Measurements from ENCODE around the gene MELTF.

The MELTF gene

DNA sequence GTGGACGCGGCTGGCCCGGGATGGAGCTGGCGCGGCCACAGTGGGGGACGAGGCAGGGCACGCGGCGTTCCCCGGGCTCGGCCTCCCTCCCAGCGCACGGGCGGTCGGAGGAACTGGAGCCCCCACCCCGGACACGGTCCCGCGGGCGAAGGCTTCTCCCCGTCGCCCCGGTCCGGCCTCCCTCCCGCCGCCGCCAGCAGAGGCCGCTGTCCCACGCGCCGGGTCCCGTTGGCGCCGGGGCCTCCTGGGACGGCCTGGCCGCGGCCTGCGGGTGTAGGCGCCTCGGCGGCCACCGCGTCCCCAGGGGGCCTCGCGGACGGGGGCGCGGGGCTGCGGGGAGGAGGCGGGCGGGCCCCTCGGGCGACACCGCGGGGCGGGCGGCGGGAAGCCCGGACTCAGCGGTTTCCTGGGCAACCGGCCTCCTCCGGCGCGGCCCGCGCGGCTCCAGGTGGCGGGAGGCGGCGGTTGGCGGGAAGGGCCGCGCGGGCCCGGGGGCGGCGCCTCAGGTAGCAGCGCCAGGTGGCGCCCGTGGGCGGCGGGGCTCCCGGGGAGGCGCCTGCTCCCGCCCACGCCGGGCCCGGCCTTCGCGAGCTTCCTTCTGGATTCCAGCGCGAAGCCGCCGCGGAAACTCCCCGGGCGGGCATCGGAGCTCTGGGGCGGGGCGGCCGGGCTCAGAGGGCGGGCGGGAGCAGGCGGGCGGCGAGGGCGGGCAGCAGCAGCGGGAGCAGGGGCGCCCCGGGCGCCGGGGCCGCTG lies 26.7 kb downstream of the MELTF start:
- ATAC-seq, result peak; percentile 87

GRCh38 chr3:197001972-197002700 lies 27.5 kb downstream of the MELTF start:
- ATAC-seq, result peak; percentile 3; the same call in 2 of the 3 replicates
- TF ChIP-seq CSDC2 (CRISPR knock-in tag; IDR thresholded peaks at IDR 0.05) (no peak), POU6F1 (CRISPR knock-in tag; IDR thresholded peaks at IDR 0.05; ENCODE audit: borderline replicate concordance, low read depth) (no peak), PPARA (CRISPR knock-in tag; IDR thresholded peaks at IDR 0.05; ENCODE audit: borderline replicate concordance) (no peak), OSR1 (CRISPR knock-in tag; IDR thresholded peaks at IDR 0.05) (no peak), ZFP30 (CRISPR knock-in tag; IDR thresholded peaks at IDR 0.05) (no peak), ZNF8 (CRISPR knock-in tag; IDR thresholded peaks at IDR 0.05) (no peak), ARNTL (CRISPR knock-in tag; IDR thresholded peaks at IDR 0.05; ENCODE audit: borderline replicate concordance, low read depth) (no peak), GLIS3 (CRISPR knock-in tag; IDR thresholded peaks at IDR 0.05) (no peak), CSRNP3 (CRISPR knock-in tag; IDR thresholded peaks at IDR 0.05) (no peak), ZFP3 (CRISPR knock-in tag; IDR thresholded peaks at IDR 0.05) (no peak), ESRRG (CRISPR knock-in tag; IDR thresholded peaks at IDR 0.05) (no peak), TOX (CRISPR knock-in tag; IDR thresholded peaks at IDR 0.05; ENCODE audit: borderline replicate concordance) (no peak), ZNF565 (CRISPR knock-in tag; conservative IDR thresholded peaks at IDR 0.05; ENCODE audit: low read depth) (no peak)
- TF ChIP-seq, protein P1, sequence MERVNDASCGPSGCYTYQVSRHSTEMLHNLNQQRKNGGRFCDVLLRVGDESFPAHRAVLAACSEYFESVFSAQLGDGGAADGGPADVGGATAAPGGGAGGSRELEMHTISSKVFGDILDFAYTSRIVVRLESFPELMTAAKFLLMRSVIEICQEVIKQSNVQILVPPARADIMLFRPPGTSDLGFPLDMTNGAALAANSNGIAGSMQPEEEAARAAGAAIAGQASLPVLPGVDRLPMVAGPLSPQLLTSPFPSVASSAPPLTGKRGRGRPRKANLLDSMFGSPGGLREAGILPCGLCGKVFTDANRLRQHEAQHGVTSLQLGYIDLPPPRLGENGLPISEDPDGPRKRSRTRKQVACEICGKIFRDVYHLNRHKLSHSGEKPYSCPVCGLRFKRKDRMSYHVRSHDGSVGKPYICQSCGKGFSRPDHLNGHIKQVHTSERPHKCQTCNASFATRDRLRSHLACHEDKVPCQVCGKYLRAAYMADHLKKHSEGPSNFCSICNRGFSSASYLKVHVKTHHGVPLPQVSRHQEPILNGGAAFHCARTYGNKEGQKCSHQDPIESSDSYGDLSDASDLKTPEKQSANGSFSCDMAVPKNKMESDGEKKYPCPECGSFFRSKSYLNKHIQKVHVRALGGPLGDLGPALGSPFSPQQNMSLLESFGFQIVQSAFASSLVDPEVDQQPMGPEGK (CRISPR knock-in tag; IDR thresholded peaks at IDR 0.05; ENCODE audit: borderline replicate concordance), result no peak
- TF ChIP-seq, protein P2, sequence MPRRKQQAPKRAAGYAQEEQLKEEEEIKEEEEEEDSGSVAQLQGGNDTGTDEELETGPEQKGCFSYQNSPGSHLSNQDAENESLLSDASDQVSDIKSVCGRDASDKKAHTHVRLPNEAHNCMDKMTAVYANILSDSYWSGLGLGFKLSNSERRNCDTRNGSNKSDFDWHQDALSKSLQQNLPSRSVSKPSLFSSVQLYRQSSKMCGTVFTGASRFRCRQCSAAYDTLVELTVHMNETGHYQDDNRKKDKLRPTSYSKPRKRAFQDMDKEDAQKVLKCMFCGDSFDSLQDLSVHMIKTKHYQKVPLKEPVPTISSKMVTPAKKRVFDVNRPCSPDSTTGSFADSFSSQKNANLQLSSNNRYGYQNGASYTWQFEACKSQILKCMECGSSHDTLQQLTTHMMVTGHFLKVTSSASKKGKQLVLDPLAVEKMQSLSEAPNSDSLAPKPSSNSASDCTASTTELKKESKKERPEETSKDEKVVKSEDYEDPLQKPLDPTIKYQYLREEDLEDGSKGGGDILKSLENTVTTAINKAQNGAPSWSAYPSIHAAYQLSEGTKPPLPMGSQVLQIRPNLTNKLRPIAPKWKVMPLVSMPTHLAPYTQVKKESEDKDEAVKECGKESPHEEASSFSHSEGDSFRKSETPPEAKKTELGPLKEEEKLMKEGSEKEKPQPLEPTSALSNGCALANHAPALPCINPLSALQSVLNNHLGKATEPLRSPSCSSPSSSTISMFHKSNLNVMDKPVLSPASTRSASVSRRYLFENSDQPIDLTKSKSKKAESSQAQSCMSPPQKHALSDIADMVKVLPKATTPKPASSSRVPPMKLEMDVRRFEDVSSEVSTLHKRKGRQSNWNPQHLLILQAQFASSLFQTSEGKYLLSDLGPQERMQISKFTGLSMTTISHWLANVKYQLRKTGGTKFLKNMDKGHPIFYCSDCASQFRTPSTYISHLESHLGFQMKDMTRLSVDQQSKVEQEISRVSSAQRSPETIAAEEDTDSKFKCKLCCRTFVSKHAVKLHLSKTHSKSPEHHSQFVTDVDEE (CRISPR knock-in tag; IDR thresholded peaks at IDR 0.05), result no peak

More for the DNA sequence above, 26.7 kb downstream of the MELTF start:
- TF ChIP-seq ZNF565 (CRISPR knock-in tag; conservative IDR thresholded peaks at IDR 0.05; ENCODE audit: low read depth), result no peak
- no peak for TF ChIP-seq GLIS3 (CRISPR knock-in tag; IDR thresholded peaks at IDR 0.05)
- no peak for TF ChIP-seq ZFP30 (CRISPR knock-in tag; IDR thresholded peaks at IDR 0.05)
- TF ChIP-seq ZFP3 (CRISPR knock-in tag; IDR thresholded peaks at IDR 0.05), result no peak

DNA sequence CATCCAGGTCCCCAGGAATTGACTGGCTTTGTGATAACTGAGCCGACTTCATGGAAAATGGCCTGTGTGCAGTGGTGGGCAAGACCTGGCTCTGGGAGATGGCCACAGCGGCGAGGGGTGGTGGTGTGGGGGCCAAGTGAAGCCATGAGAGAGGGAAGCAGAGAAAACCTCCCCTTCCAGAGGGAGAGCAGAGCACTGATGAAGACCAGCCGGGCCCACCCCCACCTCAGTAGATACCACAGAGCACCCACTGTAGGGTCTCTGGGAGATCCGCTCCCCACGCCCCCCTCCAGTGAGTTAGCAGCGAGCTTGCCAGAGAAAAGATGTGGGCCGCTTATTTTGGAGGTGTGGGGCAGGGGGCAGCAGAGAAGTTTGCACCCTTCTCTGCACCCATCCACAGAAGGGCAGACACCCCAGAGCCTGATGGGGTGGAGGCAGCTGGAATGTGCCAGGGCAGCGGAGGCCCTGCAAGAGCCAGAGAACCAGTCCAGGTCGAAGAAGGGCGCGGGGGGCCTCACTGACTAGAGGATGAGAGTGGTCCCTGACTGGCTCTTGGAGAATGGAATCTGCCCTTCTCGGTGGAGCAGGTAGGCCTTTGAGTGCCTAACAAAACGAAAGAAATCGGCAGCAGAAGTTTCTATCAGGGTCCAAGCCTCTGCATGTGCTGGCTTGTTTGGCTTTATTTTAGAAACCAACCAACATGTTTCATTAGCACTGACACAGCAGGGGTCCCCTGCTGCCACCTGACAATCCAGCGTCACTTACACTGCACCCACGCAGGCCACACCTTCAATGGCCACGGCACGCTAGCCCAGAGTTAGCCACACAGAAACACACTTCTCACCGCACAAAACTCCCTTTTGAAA lies 28.3 kb downstream of the MELTF start:
- no peak for ATAC-seq
- TF ChIP-seq OSR1 (CRISPR knock-in tag; IDR thresholded peaks at IDR 0.05), result no peak
- no peak for TF ChIP-seq POU6F1 (CRISPR knock-in tag; IDR thresholded peaks at IDR 0.05; ENCODE audit: borderline replicate concordance, low read depth)
- TF ChIP-seq ZNF565 (CRISPR knock-in tag; conservative IDR thresholded peaks at IDR 0.05; ENCODE audit: low read depth), result no peak
- no peak for TF ChIP-seq ZC3H10 (CRISPR knock-in tag; IDR thresholded peaks at IDR 0.05)
- TF ChIP-seq, protein P2 (CRISPR knock-in tag; IDR thresholded peaks at IDR 0.05), result no peak
- no peak for TF ChIP-seq TCF4 (CRISPR knock-in tag; IDR thresholded peaks at IDR 0.05; ENCODE audit: borderline replicate concordance)
- no peak for TF ChIP-seq ZNF70 (CRISPR knock-in tag; IDR thresholded peaks at IDR 0.05)
- no peak for TF ChIP-seq GLIS3 (CRISPR knock-in tag; IDR thresholded peaks at IDR 0.05)
- no peak for TF ChIP-seq ZNF8 (CRISPR knock-in tag; IDR thresholded peaks at IDR 0.05)
- TF ChIP-seq ESRRG (CRISPR knock-in tag; IDR thresholded peaks at IDR 0.05), result no peak
- TF ChIP-seq, protein P3, sequence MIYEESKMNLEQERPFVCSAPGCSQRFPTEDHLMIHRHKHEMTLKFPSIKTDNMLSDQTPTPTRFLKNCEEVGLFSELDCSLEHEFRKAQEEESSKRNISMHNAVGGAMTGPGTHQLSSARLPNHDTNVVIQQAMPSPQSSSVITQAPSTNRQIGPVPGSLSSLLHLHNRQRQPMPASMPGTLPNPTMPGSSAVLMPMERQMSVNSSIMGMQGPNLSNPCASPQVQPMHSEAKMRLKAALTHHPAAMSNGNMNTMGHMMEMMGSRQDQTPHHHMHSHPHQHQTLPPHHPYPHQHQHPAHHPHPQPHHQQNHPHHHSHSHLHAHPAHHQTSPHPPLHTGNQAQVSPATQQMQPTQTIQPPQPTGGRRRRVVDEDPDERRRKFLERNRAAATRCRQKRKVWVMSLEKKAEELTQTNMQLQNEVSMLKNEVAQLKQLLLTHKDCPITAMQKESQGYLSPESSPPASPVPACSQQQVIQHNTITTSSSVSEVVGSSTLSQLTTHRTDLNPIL (CRISPR knock-in tag; IDR thresholded peaks at IDR 0.05; ENCODE audit: low read depth), result no peak
